GM23338 (cell line): Measurements from ENCODE around the gene AAGAB. TPM values are rescaled to one million over a fixed set of nuclear protein-coding genes. Genes with fewer than 3 reads are reported as not detected.

ENCODE experiments used
- ATAC-seq: fragments of 200-7000 bp; cut with Tn5 transposase; 3 replicates; pipeline ENCODE4 v1.9.1; 2020
- DNase-seq: peaks from one replicate; pipeline ENCODE4 v3.0.0-alpha.2; 2015; ENCODE audit warnings: low spot score
- H2AFZ ChIP-seq: fragments of 200-600 bp; sonication (generic); 2 replicates; pipeline ENCODE4 v1.8.0; 2016; ENCODE audit warnings: antibody characterized with exemption, mild to moderate bottlenecking, moderate library complexity
- H3F3A ChIP-seq: fragments of 200-600 bp; sonication (generic); replicated peaks from 2 replicates; pipeline ENCODE4 v1.8.0; 2017; ENCODE audit warnings: antibody characterized with exemption, mixed run types, low read depth
- H3K27ac ChIP-seq: fragments of 200-600 bp; sonication (generic); 2 replicates; pipeline ENCODE4 v1.6.1; 2016; ENCODE audit warnings: low read depth
- H3K27me3 ChIP-seq: fragments of 200-600 bp; sonication (generic); 2 replicates; pipeline ENCODE4 v1.8.0; 2016; ENCODE audit warnings: mild to moderate bottlenecking, mixed run types, moderate library complexity; ENCODE audit not compliant: insufficient read depth
- H3K36me3 ChIP-seq: fragments of 200-600 bp; sonication (generic); 2 replicates; pipeline ENCODE4 v1.8.0; 2016; ENCODE audit warnings: mild to moderate bottlenecking; ENCODE audit not compliant: insufficient read depth
- H3K4me1 ChIP-seq: fragments of 200-600 bp; sonication (generic); 2 replicates; pipeline ENCODE4 v1.8.0; 2016; ENCODE audit warnings: mild to moderate bottlenecking, moderate library complexity; ENCODE audit not compliant: insufficient read depth
- H3K4me2 ChIP-seq: fragments of 200-600 bp; sonication (generic); 2 replicates; pipeline ENCODE4 v1.7.1; 2017; ENCODE audit warnings: mixed run types
- H3K4me3 ChIP-seq: fragments of 200-600 bp; sonication (generic); 2 replicates; pipeline ENCODE4 v1.6.1; 2016; ENCODE audit warnings: mixed run types
- H3K79me2 ChIP-seq: fragments of 200-600 bp; sonication (generic); replicated peaks from 2 replicates; pipeline ENCODE4 v1.8.0; 2017; ENCODE audit warnings: mild to moderate bottlenecking; ENCODE audit not compliant: insufficient read depth
- H3K9me2 ChIP-seq: fragments of 200-600 bp; sonication (generic); 2 replicates; pipeline ENCODE4 v1.8.0; 2017; ENCODE audit not compliant: insufficient read depth
- H4K20me1 ChIP-seq: fragments of 200-600 bp; sonication (generic); replicated peaks from 2 replicates; pipeline ENCODE4 v1.8.0; 2017; ENCODE audit warnings: mild to moderate bottlenecking; ENCODE audit not compliant: insufficient read depth
- H3K27ac Mint-ChIP-seq: 2 replicates; pipeline ENCODE4 v1.8.0; 2020; ENCODE audit warnings: inconsistent platforms, mild to moderate bottlenecking, moderate library complexity, mixed read lengths
- H3K27me3 Mint-ChIP-seq: 3 replicates; pipeline ENCODE4 v1.8.0; 2022; ENCODE audit warnings: low read depth, mild to moderate bottlenecking, moderate library complexity, mixed read lengths, inconsistent platforms; ENCODE audit not compliant: insufficient read depth, poor library complexity
- H3K36me3 Mint-ChIP-seq: 3 replicates; pipeline ENCODE4 v1.8.0; 2021; ENCODE audit warnings: low read depth, mild to moderate bottlenecking, inconsistent platforms, moderate library complexity, mixed read lengths
- H3K4me1 Mint-ChIP-seq: 3 replicates; pipeline ENCODE4 v1.8.0; 2020; ENCODE audit warnings: mild to moderate bottlenecking, inconsistent platforms, mixed read lengths
- H3K4me3 Mint-ChIP-seq: 3 replicates; pipeline ENCODE4 v1.8.0; 2021; ENCODE audit warnings: moderate library complexity, mild to moderate bottlenecking, inconsistent platforms, mixed read lengths
- H3K9me3 Mint-ChIP-seq: 3 replicates; pipeline ENCODE4 v1.8.0; 2020; ENCODE audit warnings: moderate library complexity, mild to moderate bottlenecking, inconsistent platforms, mixed read lengths
- CTCF ChIP-seq, 2 experiments: fragments of 200-600 bp in 1 of 2; sonication (generic) in 1 of 2; conservative IDR thresholded peaks; 2 replicates each; pipeline versions ENCODE4 v1.5.1 to v1.6.1; 2016 to 2017; ENCODE audit warnings: antibody characterized with exemption in 2 of 2, low read depth in 2 of 2, mild to moderate bottlenecking in 2 of 2, moderate library complexity in 1 of 2
- EZH2phosphoT487 ChIP-seq: fragments of 200-600 bp; sonication (generic); IDR thresholded peaks from one replicate; pipeline ENCODE4 v1.8.1; 2018; ENCODE audit warnings: antibody characterized with exemption; ENCODE audit not compliant: unreplicated experiment
- JUNB ChIP-seq: IDR thresholded peaks from one replicate; pipeline ENCODE4 v1.6.1; 2016; ENCODE audit warnings: antibody characterized with exemption; ENCODE audit not compliant: unreplicated experiment
- REST ChIP-seq: IDR thresholded peaks from one replicate; pipeline ENCODE4 v1.6.1; 2018; ENCODE audit warnings: antibody characterized with exemption; ENCODE audit not compliant: unreplicated experiment
- ZNF331 ChIP-seq: fragments of 250-450 bp; sonication (Bioruptor Pico); IDR thresholded peaks from 2 replicates; pipeline ENCODE4 v1.5.0; 2020; ENCODE audit warnings: low read depth, mild to moderate bottlenecking, moderate library complexity
- ZNF462 ChIP-seq: fragments of 250-450 bp; sonication (Bioruptor Pico); IDR thresholded peaks from 2 replicates; pipeline ENCODE4 v1.5.0; 2020; ENCODE audit warnings: mild to moderate bottlenecking, moderate library complexity
- polyA plus RNA-seq: library from polyadenylated mRNA; unstranded; fragments of >200 nt; fragmentation: Nextera tagmentation; extraction: Ambion mirVana; gene quantifications from 2 replicates; pipeline ENCODE4 v1.2.1, GENCODE V29; 2016
- total RNA-seq: library from RNA; depleted of rRNA; stranded (reverse); fragments of >200 nt; shearing (Covaris generic); gene quantifications from 2 replicates; pipeline ENCODE4 v1.2.3, GENCODE V29; 2014

Gene AAGAB
- total and polyA plus RNA-seq, 2 experiments from 2014 or later = 20.8 to 42.8 TPM

- TF ChIP-seq ZNF462 = no peak
- no peak for TF ChIP-seq EZH2phosphoT487
Observed at GRCh38 chr15:67253549-67254237, 768 bp downstream of the AAGAB start (continued).

GRCh38 chr15:67253101-67253500 lies 1.4 kb downstream of the AAGAB start:
- Histone ChIP-seq H3F3A (no peaks in the 10 kb centered on the region), H3K27me3 (no peaks in the 10 kb centered on the region), H4K20me1 (peaks cover 5% of the 10 kb centered on the region), H3K4me2 (peak overlapping the region; percentile 94), H3K4me3 (peak overlapping the region; percentile 96; the same call in 1 of the 2 replicates), H3K9me2 (no peaks in the 10 kb centered on the region), H3K27ac (no peak overlapping the region), H3K79me2 (peaks cover 62% of the 10 kb centered on the region), H3K4me1 (peaks cover 7% of the 10 kb centered on the region; the same call in 1 of the 2 replicates), H2AFZ (no peak overlapping the region), H3K36me3 (no peaks in the 10 kb centered on the region)
- ATAC-seq (no peak), DNase-seq (no peak)
- no peaks in the 10 kb centered on the region for H3K9me3 Mint-ChIP-seq
- H3K4me1 Mint-ChIP-seq = peaks cover 8% of the 10 kb centered on the region
- peaks cover 4% of the 10 kb centered on the region for H3K27me3 Mint-ChIP-seq
- H3K4me3 Mint-ChIP-seq = peak overlapping the region; percentile 100
- no peak overlapping the region for H3K27ac Mint-ChIP-seq
- peaks cover 2% of the 10 kb centered on the region; the same call in 2 of the 3 replicates for H3K36me3 Mint-ChIP-seq
- TF ChIP-seq JUNB (no peak), REST (no peak), ZNF331 (CRISPR knock-in tag) (no peak), CTCF (conservative IDR thresholded peaks at IDR 0.05; ENCODE audit: low read depth in 2 of 2) (no peak)
